HG03575 (cell line): ENCODE data around the gene C6orf89.

ENCODE experiments used
- ATAC-seq: cut with Tn5 transposase; IDR thresholded peaks from one replicate; pipeline ENCODE4 v1.9.1; 2021; ENCODE audit not compliant: unreplicated experiment, insufficient number of reproducible peaks, low FRiP score; ENCODE audit errors: extremely low read depth

C6orf89 gene

GRCh38 chr6:36885461-36886401 is at the start of gene C6orf89:
Gene C6orf89, plus strand, starts transcription at chr6:36885952. Its CDS starts 13,493 bp downstream, at chr6:36899445.
- ATAC-seq, result peak; percentile 52

- ATAC-seq, result no peak
Measured at GRCh38 chr6:36836111-36837021, 49.4 kb upstream of the C6orf89 start.

- no peak for ATAC-seq
Measured at GRCh38 chr6:36837022-36837339, 48.8 kb upstream of the C6orf89 start.

- ATAC-seq, result no peak
Measured at GRCh38 chr6:36837686-36838085, 48.1 kb upstream of the C6orf89 start.

- no peak for ATAC-seq
Measured at GRCh38 chr6:36838896-36839748, 46.6 kb upstream of the C6orf89 start, which contains the start of gene CPNE5. Gene CPNE5, minus strand, starts transcription at chr6:36839444. Its CDS starts 67 bp downstream, at chr6:36839377.

- ATAC-seq, result no peak
Measured at GRCh38 chr6:36839749-36840431, 45.9 kb upstream of the C6orf89 start.

- no peak for ATAC-seq
Measured at GRCh38 chr6:36840432-36841403, 45.0 kb upstream of the C6orf89 start.

- ATAC-seq, result no peak
Measured at GRCh38 chr6:36841756-36842155, 44.0 kb upstream of the C6orf89 start.

- no peak for ATAC-seq
Measured at GRCh38 chr6:36843170-36843569, 42.6 kb upstream of the C6orf89 start.

GRCh38 chr6:36844232-36845170 is 41.3 kb upstream of the C6orf89 start:
- ATAC-seq, result no peak

GRCh38 chr6:36845233-36845632 is 40.5 kb upstream of the C6orf89 start:
- no peak for ATAC-seq

- ATAC-seq, result no peak
Measured at GRCh38 chr6:36847152-36847551, 38.6 kb upstream of the C6orf89 start.

GRCh38 chr6:36847991-36848390 is 37.8 kb upstream of the C6orf89 start:
- ATAC-seq, result no peak

GRCh38 chr6:36848658-36849441 is 36.9 kb upstream of the C6orf89 start:
- ATAC-seq, result no peak

- ATAC-seq, result no peak
Measured at GRCh38 chr6:36850021-36850420, 35.7 kb upstream of the C6orf89 start.
